GM18505 (cell line): ENCODE measurements around the gene TBX21.

Source experiments
- ATAC-seq: cut with Tn5 transposase; IDR thresholded peaks from one replicate; pipeline ENCODE4 v1.9.1; 2021; ENCODE audit not compliant: unreplicated experiment
- POLR2A ChIP-seq: IDR thresholded peaks from 4 replicates; pipeline ENCODE4 v1.6.1; 2011; ENCODE audit warnings: borderline replicate concordance; ENCODE audit not compliant: insufficient read depth, insufficient read length; ENCODE audit errors: extremely low read depth

Gene TBX21

DNA sequence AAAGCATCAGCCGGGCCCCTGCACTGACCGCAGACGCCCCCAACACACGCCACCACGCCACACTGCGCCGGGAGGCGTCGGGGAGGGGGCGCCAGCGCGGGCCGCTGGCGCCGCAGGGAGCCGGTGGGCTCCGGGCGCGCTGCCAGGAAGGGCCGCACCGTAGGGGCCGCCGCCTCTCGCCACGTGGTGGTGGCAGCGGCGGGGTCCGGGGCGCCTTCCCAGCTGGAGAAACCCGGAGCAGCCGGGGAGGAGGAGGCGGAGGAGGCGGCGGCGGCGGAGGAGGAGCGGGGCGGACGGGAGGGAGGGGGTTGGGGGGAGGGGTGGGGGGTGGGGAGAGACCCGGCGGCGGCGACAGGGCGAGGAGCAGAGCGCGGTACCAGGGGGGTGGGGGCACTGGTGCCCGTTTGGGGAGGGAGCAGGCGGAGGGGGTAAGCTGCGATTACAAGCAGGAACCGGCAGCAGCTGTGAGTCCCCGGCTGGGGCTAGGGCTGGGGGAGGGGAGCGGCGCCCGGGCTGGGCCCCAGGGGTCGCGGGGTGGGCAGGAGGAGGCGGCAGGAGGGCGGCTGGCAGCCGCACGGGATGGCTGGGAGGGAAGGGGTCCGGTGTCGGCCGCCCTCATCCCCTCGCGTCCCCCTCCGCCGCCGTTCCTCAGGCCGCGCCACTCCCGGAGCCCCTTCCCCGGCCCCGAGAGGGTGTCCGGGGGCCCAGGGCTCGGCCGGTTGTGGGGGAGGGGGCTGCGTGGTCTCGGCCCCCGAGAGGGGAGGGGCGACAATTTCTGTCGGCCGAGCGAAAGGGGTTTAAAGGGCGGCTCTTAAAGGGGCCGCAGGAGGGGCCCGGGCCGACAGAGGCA, 39.1 kb upstream of the TBX21 start, which contains the start of gene TBKBP1:
Gene TBKBP1, plus strand, starts transcription at position 431 of the 850 bp plus-strand sequence. CDS start 1,952 bp downstream, outside the sequence.
- TF ChIP-seq POLR2A, result no peak
- no peak for ATAC-seq

DNA sequence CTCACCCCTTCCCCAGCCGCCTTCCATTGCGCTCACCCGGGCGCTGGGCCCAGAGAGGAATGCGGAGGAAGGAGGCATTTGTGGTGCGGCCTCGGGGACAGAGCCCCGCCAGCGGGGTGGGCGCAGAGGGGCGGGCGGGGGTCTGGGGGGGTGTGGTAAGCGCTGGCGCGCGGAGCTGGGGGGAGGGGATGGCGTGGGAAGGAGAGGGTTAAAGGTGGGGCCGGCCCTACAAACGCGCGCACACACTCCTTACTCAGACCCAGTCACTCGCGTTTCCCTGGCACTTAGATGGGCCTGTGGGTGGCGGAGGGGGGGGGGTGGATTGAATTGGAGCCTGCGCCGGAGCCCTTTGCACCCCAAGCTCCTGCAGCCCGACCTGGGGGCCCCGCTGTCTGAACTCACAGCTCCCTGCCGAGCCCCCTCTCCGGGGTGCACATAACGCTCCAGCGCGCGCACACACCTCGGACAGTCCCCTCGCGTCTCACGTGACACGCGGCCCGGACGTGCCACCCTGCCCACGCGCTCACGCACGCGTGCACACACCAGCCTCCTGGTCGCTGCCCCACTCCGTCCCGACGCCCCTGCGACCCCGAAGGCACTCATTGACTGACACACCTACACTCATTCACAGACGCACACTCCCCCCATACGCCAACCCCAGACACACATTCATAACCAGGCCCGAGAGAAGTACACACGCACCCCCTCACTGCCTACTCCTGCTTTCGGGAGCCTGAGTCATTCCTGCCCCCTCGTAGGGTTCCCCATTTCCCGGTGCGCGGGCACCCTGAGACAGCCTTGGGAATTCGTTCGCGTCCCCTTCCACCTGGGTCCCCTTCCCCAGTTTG, 38.2 kb upstream of the TBX21 start:
- TF ChIP-seq POLR2A, result no peak
- ATAC-seq, result no peak

DNA sequence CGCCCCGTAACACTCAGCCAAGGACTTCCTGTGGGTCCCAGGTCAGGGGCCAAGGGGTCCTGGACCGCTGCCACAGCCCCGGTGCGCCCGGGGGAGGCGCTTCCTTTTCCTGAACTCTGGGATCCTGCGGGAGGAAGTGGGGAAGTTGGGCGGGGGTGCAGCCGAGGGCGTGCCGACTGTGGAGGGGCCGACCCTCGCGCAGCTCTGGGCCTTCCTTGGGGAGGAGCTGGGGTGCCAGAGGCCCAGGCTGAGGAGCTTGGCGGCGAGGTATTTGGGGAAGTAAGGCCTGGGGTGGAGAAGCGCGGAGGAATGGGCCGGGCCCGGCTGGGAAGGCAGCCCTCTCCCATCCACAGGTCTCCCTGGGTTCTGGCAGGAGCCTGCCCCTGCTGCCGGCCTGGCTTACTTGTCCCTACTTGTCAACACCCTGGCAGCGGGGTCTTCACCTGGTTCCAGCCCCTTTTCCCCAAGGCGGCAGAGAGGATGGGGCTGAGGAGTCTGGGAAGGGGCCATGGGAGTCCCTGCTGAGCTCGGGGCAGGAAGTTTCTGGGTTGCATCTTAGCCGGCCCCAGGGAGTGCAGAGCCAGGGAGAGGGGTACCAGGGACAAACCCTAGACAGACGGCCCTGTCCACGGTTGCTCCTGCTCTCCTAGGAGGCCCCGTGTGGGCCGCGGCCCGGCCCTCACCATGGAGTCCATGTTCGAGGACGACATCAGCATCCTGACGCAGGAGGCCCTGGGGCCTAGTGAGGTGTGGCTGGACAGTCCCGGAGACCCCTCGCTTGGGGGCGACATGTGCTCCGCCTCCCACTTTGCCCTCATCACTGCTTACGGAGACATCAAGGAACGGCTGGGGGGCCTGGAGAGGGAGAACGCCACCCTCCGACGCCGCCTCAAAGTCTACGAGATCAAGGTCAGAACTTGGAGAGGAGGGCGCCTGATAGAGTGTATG, 37.3 kb upstream of the TBX21 start:
- no peak for ATAC-seq
- TF ChIP-seq POLR2A, result no peak

DNA sequence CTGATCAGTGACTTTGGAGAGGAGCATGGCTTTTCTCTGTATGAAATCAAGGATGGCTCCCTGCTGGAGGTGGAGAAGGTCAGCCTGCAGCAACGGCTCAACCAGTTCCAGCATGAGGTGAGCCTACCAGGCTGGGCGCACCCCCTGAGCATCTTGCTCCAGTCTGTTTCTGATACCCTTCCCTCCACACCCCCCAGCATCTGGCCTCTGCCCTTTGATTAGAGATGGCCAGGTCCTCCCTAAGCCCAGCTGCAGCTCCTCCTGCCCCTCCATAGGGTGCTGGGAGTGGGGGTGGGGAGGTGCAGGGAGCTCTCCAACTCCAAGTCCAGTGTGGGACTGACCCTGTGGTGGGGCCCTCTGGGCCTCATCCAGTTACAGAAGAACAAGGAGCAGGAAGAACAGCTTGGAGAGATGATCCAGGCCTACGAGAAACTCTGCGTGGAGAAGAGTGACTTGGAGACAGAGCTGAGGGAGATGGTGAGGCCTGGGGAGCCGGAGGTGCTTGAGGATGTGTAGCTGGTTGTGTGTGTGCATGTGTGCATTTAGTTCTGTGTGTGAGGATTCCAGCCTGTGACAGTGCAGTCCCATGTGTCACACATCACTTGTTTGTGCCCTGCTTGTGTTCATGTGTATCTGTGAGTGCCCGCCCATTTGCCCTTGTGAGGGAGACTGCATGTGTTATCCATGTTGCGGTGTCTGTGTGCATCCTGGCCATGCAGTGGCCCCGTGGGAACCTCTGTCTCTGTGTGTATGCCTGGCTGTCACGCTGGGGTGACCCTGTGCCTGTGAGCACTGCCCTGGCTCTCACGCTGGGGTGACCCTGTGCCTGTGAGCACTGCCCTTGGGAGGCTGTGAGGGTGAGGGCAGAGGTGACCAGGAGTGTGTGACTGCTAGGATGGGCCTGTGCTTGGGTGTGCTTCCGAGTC, 36.1 kb upstream of the TBX21 start:
- no peak for TF ChIP-seq POLR2A
- no peak for ATAC-seq

DNA sequence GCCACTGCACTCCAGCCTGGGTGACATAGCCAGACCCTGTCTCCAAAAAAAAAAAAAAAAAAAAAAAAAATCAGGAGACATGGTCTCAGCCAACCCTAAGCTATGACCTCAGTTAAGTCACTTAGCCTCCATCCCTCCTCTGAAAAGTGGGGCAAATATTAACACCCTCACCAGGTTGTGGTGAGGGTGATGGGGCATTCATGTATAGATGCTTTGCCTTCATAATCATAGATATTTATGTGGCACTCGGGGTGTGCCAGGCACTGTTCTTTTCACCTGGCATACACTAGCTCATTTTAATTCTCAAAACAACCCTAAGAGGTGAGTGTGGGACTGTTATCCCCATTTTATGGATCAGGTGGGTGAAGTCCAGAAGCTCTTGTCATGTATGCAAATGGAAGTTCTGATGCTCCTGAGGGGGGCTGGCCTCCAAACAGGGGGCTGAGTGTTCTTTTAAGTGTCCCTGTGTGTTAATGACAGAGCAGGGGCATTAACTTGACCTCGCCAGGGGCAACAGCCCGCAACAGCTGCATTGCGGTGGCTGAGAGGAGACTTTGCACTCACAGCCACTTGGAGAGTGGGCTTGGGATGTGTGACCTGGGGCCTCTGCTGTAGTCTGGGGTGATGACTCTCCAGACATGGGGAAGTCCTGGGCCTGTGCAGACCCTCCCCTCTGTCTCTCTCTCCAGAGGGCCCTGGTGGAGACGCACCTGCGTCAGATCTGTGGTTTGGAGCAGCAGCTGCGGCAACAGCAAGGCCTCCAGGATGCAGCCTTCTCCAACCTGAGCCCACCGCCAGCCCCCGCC, 34.9 kb upstream of the TBX21 start:
- TF ChIP-seq POLR2A, result no peak

DNA sequence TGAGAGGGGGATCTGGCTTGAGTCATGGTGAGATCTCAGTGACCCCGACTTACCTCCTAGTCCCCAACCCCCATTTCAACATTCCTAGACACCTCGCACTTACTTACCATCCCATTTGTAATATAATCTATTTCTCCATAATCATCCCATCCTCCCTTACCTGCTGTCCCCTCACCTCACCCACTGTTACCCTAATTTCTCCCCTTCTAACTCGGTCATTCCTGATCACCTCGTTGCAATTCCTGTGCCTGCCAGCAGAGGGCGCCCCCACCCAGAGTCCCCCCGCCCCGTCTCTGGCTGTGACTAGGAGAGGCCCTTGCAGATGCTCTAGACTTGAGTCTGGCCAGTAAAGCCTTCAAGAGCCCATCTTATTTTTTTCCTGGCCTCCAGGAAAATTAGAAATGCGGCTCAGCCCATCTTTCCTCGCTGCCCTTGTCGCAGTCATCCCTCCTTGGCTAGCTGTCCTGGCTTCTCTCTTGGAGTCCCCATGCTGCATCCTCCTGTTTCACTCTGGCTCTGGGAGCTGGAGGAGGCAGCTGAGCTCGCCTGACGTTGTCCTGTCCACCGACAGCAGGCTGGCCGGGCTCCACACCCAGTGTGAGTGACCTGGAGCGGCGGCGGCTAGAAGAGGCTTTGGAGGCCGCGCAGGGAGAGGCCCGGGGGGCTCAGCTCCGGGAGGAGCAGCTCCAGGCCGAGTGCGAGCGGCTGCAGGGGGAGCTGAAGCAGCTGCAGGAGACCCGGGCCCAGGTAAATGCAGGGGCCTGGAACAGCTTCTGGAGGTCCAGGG, 34.1 kb upstream of the TBX21 start:
- TF ChIP-seq POLR2A, result no peak
- ATAC-seq, result no peak

More for the DNA sequence above, 34.9 kb upstream of the TBX21 start:
- ATAC-seq, result no peak

DNA sequence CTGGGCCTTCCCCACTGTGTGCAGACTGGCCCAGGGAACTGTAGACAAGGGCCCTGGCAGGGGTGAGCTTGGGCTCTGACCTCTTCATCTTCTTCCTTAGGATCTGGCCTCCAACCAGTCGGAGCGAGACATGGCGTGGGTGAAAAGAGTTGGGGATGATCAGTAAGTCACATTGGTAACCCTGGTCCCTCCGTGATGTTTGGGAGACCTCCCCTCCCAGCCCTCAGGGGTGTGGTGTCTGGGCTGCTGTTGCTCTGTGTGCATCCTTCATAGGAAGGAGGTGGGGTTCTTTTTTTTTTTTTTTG, 33.5 kb upstream of the TBX21 start:
- ATAC-seq, result no peak
- TF ChIP-seq POLR2A, result no peak

DNA sequence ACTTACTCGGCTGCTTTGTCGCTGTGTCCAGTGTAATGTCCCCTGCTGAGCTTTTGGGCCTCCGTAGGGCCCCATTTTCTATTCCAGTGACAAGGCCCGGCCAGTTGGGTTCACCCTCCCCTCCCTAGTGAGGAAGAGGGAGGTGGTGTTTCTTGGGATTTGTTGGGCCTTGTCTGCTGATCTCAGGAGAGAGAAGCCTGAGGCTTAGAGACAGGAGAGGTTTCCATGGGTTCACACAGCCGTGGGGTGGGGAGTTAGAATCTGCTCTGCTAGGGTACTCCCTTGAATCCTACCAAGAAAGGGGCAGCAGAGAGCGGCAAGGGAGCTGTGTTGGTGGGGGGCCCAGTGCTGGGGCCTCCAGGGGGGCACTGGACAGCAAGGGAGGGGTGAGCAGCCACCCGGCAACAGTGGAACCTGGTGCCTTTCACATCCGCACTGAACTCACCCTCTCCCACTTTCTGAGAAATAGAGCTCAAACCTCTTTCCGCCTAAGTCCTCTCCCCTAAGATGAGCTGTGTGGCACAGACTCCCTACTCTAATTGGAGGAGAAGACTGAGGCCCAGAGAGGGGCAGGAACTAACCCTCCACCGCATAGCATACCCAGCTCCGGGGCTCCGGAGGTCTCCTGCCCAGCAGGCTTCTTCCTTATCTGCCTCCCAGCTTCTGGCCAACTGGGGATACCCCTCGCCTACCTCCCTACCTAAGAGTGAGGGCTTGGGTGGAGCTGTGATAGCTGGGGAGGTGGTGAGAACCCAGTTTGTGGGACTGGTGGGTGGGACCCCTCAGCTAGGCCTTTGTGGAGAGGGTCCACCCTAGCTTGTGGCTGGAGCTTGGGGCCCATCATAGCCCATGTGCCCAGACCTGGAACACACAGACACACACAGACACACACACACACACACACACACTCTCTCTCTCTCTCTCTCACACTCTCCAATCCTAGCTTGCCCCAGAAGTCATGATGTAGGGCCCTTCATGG, 32.3 kb upstream of the TBX21 start:
- TF ChIP-seq POLR2A, result no peak
- ATAC-seq, result no peak

DNA sequence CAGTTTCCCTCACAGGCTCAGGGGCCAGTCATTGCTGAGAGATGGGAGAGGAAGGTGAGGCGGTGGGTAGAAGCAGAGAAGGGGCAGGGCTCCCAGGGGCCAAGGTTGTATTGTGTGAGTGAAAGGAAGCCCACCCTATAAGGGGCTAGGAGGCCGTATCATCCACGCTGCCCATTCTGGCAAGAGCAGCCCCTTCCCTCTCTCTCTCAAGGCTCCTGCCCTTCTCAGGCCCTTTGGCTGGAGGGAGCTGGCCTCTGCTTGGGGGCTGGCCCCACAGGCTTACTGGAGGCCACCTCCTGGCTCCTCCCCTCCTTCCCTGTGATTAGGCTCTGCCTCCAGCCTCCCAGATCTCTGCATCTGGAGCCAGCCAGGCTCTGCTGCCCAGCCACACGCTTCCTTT, 31.4 kb upstream of the TBX21 start:
- ATAC-seq, result no peak

More for the DNA sequence above, 31.4 kb upstream of the TBX21 start:
- TF ChIP-seq POLR2A, result no peak
